Muscle layer of colon (tissue), 2 donors: ENCODE data around the gene VWA5B1.

ENCODE experiments used
- H3K27ac ChIP-seq: one replicate; pipeline ENCODE4 v1.7.0; 2013; ENCODE audit warnings: low read depth, mild to moderate bottlenecking, low read length, moderate library complexity
- H3K27me3 ChIP-seq, 2 donors: one replicate each; pipeline ENCODE4 v1.7.0; 2013; ENCODE audit warnings: low read length in 2 of 2, mild to moderate bottlenecking in 2 of 2; ENCODE audit not compliant: insufficient read depth in 2 of 2, control insufficient read depth in 1 of 2
- H3K36me3 ChIP-seq: one replicate; pipeline ENCODE4 v1.7.0; 2013; ENCODE audit warnings: mild to moderate bottlenecking, low read length; ENCODE audit not compliant: insufficient read depth
- H3K4me1 ChIP-seq: one replicate; pipeline ENCODE4 v1.7.0; 2013; ENCODE audit warnings: mild to moderate bottlenecking, low read length; ENCODE audit not compliant: insufficient read depth
- H3K4me3 ChIP-seq, 2 donors: one replicate each; pipeline ENCODE4 v1.7.0; 2013; ENCODE audit warnings: low read length in 2 of 2, low read depth in 1 of 2, mild to moderate bottlenecking in 1 of 2, moderate library complexity in 1 of 2
- H3K9ac ChIP-seq: one replicate; pipeline ENCODE4 v1.7.0; 2013; ENCODE audit warnings: low read length
- H3K9me3 ChIP-seq: one replicate; pipeline ENCODE4 v1.7.0; 2013; ENCODE audit warnings: mild to moderate bottlenecking, low read length
- donor health status: abdominal sarcoma.
- donor health status: Adenocarcinoma of cecum.

The VWA5B1 gene

GRCh38 chr1:20323613-20323920 lies 32.9 kb downstream of the VWA5B1 start:
- Histone ChIP-seq H3K9me3 (no peaks in the 10 kb centered on the region), H3K27me3 (no peaks in the 10 kb centered on the region), H3K4me1 (no peaks in the 10 kb centered on the region), H3K36me3 (no peaks in the 10 kb centered on the region), H3K9ac (no peak overlapping the region), H3K27ac (no peak overlapping the region), H3K4me3 (no peak overlapping the region)

GRCh38 chr1:20324704-20325406 lies 34.2 kb downstream of the VWA5B1 start:
- no peaks in the 10 kb centered on the region for H3K27me3 ChIP-seq
- no peak overlapping the region for H3K27ac ChIP-seq
- no peaks in the 10 kb centered on the region for H3K4me1 ChIP-seq
- no peaks in the 10 kb centered on the region for H3K9me3 ChIP-seq
- H3K4me3 ChIP-seq, result no peak overlapping the region
- H3K36me3 ChIP-seq, result no peaks in the 10 kb centered on the region
- no peak overlapping the region for H3K9ac ChIP-seq

- Histone ChIP-seq H3K4me1 (no peaks in the 10 kb centered on the region), H3K27ac (no peak overlapping the region), H3K4me3 (no peak overlapping the region), H3K27me3 (no peaks in the 10 kb centered on the region), H3K36me3 (no peaks in the 10 kb centered on the region), H3K9me3 (no peaks in the 10 kb centered on the region), H3K9ac (no peak overlapping the region)
These were observed 34.8 kb downstream of the VWA5B1 start for GRCh38 chr1:20325407-20325843.

- Histone ChIP-seq H3K36me3 (no peaks in the 10 kb centered on the region), H3K9ac (no peak overlapping the region), H3K4me3 (no peak overlapping the region), H3K27me3 (no peaks in the 10 kb centered on the region), H3K4me1 (no peaks in the 10 kb centered on the region), H3K27ac (no peak overlapping the region), H3K9me3 (no peaks in the 10 kb centered on the region)
These were observed 35.3 kb downstream of the VWA5B1 start for GRCh38 chr1:20325844-20326420.

GRCh38 chr1:20327467-20327866 lies 36.8 kb downstream of the VWA5B1 start:
- H3K9me3 ChIP-seq, result no peaks in the 10 kb centered on the region
- H3K9ac ChIP-seq, result no peak overlapping the region
- H3K4me3 ChIP-seq, result no peak overlapping the region
- no peaks in the 10 kb centered on the region for H3K27me3 ChIP-seq
- no peaks in the 10 kb centered on the region for H3K4me1 ChIP-seq
- H3K36me3 ChIP-seq, result no peaks in the 10 kb centered on the region
- H3K27ac ChIP-seq, result no peak overlapping the region

- Histone ChIP-seq H3K27ac (no peak overlapping the region), H3K27me3 (no peaks in the 10 kb centered on the region), H3K9ac (no peak overlapping the region), H3K9me3 (no peaks in the 10 kb centered on the region), H3K4me3 (no peak overlapping the region), H3K4me1 (no peaks in the 10 kb centered on the region), H3K36me3 (no peaks in the 10 kb centered on the region)
These were observed 37.5 kb downstream of the VWA5B1 start for GRCh38 chr1:20328201-20328600.

- H3K9ac ChIP-seq, result no peak overlapping the region
- no peaks in the 10 kb centered on the region for H3K4me1 ChIP-seq
- H3K9me3 ChIP-seq, result no peaks in the 10 kb centered on the region
- no peaks in the 10 kb centered on the region for H3K36me3 ChIP-seq
- no peak overlapping the region for H3K27ac ChIP-seq
- H3K27me3 ChIP-seq, result no peaks in the 10 kb centered on the region
- no peak overlapping the region for H3K4me3 ChIP-seq
These were observed 39.3 kb downstream of the VWA5B1 start for GRCh38 chr1:20329793-20330542.

- Histone ChIP-seq H3K36me3 (no peaks in the 10 kb centered on the region), H3K4me1 (no peaks in the 10 kb centered on the region), H3K27ac (no peak overlapping the region), H3K9ac (no peak overlapping the region), H3K9me3 (no peaks in the 10 kb centered on the region), H3K27me3 (no peaks in the 10 kb centered on the region), H3K4me3 (no peak overlapping the region)
These were observed 43.4 kb downstream of the VWA5B1 start for GRCh38 chr1:20334103-20334502.

- Histone ChIP-seq H3K27ac (no peak overlapping the region), H3K27me3 (no peaks in the 10 kb centered on the region), H3K36me3 (no peaks in the 10 kb centered on the region), H3K9ac (no peak overlapping the region), H3K4me1 (no peaks in the 10 kb centered on the region), H3K9me3 (no peaks in the 10 kb centered on the region), H3K4me3 (no peak overlapping the region)
These were observed 45.5 kb downstream of the VWA5B1 start for GRCh38 chr1:20336105-20336605.

GRCh38 chr1:20337581-20337980 lies 46.9 kb downstream of the VWA5B1 start:
- Histone ChIP-seq H3K9me3 (no peaks in the 10 kb centered on the region), H3K4me1 (no peaks in the 10 kb centered on the region), H3K9ac (no peak overlapping the region), H3K36me3 (no peaks in the 10 kb centered on the region), H3K4me3 (no peak overlapping the region), H3K27ac (no peak overlapping the region), H3K27me3 (peaks cover 4% of the 10 kb centered on the region in 2 donors)

GRCh38 chr1:20339811-20340457 lies 49.3 kb downstream of the VWA5B1 start:
- H3K36me3 ChIP-seq, result no peaks in the 10 kb centered on the region
- H3K9ac ChIP-seq, result no peak overlapping the region
- no peak overlapping the region for H3K27ac ChIP-seq
- H3K9me3 ChIP-seq, result no peaks in the 10 kb centered on the region
- H3K4me1 ChIP-seq, result no peaks in the 10 kb centered on the region
- peaks cover 7 to 16% of the 10 kb centered on the region in 2 donors for H3K27me3 ChIP-seq
- no peak overlapping the region for H3K4me3 ChIP-seq
